C4-2B (cell line): Measurements from ENCODE around the gene MBD3L4.

Experiments
- H3K27ac ChIP-seq: fragments of 450-650 bp; 2 replicates; pipeline ENCODE4 v1.5.1; 2017
- CTCF ChIP-seq: fragments of 450-650 bp; conservative IDR thresholded peaks from 2 replicates; pipeline ENCODE4 v1.5.1; 2017; ENCODE audit warnings: mild to moderate bottlenecking
- ZFX ChIP-seq: fragments of 450-650 bp; IDR thresholded peaks from 2 replicates; pipeline ENCODE4 v1.6.1; 2017

MBD3L4 gene

GRCh38 chr19:6995054-6995453 is 44.9 kb downstream of the MBD3L4 start:
- H3K27ac ChIP-seq, result no peak overlapping the region
- TF ChIP-seq ZFX (no peak), CTCF (no peak)

GRCh38 chr19:6988257-6988656 is 51.7 kb downstream of the MBD3L4 start:
- no peak for TF ChIP-seq CTCF
- TF ChIP-seq ZFX, result no peak
- H3K27ac ChIP-seq, result no peak overlapping the region

- TF ChIP-seq CTCF (no peak), ZFX (no peak)
- H3K27ac ChIP-seq, result no peak overlapping the region
Observed at GRCh38 chr19:6987850-6988249, 52.1 kb downstream of the MBD3L4 start.
